SK-N-MC (cell line): Measurements from ENCODE around the gene PRDM5.

Experiments used
- DNase-seq: peaks from one replicate; pipeline ENCODE4 v3.0.0-alpha.2; 2011; ENCODE audit warnings: low read depth, low spot score
- H3K27ac ChIP-seq: fragments of 200-600 bp; sonication (generic); 2 replicates; pipeline ENCODE4 v1.5.1; 2016; ENCODE audit warnings: mixed run types
- H3K36me3 ChIP-seq: fragments of 200-600 bp; sonication (generic); 2 replicates; pipeline ENCODE4 v1.6.1; 2017; ENCODE audit warnings: antibody characterized with exemption, low read length, mixed read lengths; ENCODE audit not compliant: insufficient read depth
- H3K4me3 ChIP-seq: fragments of 200-600 bp; sonication (generic); 2 replicates; pipeline ENCODE4 v1.5.1; 2016
- H3K9ac ChIP-seq: fragments of 200-600 bp; sonication (generic); 2 replicates; pipeline ENCODE4 v1.8.0; 2017; ENCODE audit warnings: mixed run types, mixed read lengths; ENCODE audit not compliant: insufficient read length
- H3K9me3 ChIP-seq: fragments of 200-600 bp; sonication (generic); 2 replicates; pipeline ENCODE4 v1.6.1; 2017; ENCODE audit warnings: low read depth, mild to moderate bottlenecking, antibody characterized with exemption, low read length, moderate library complexity, mixed read lengths
- EZH2 ChIP-seq: fragments of 200-600 bp; sonication (generic); IDR thresholded peaks from one replicate; pipeline ENCODE4 v1.6.1; 2017; ENCODE audit warnings: antibody characterized with exemption
- FOXP2 ChIP-seq: optimal IDR thresholded peaks from 2 replicates; pipeline ENCODE3; 2011; ENCODE audit warnings: mild to moderate bottlenecking, moderate library complexity; ENCODE audit not compliant: insufficient read depth; ENCODE audit errors: extremely low read length, control extremely low read depth
- POLR2AphosphoS5 ChIP-seq: IDR thresholded peaks from 2 replicates; pipeline ENCODE4 v1.6.1; 2012; ENCODE audit warnings: mild to moderate bottlenecking, low read depth, low read length, borderline replicate concordance

Gene PRDM5

GRCh38 chr4:120919358-120919757, 3.2 kb downstream of the PRDM5 start:
- no peak for DNase-seq
- Histone ChIP-seq H3K9ac (no peak overlapping the region), H3K36me3 (no peaks in the 10 kb centered on the region), H3K9me3 (no peaks in the 10 kb centered on the region), H3K27ac (no peak overlapping the region), H3K4me3 (no peak overlapping the region)
- no peak for TF ChIP-seq POLR2AphosphoS5
- TF ChIP-seq FOXP2, result no peak
- TF ChIP-seq EZH2, result no peak

GRCh38 chr4:120918788-120919187, 3.7 kb downstream of the PRDM5 start:
- TF ChIP-seq EZH2, result no peak
- no peak for TF ChIP-seq FOXP2
- TF ChIP-seq POLR2AphosphoS5, result no peak
- H3K4me3 ChIP-seq, result no peak overlapping the region
- no peak overlapping the region for H3K27ac ChIP-seq
- no peak overlapping the region for H3K9ac ChIP-seq
- no peaks in the 10 kb centered on the region for H3K9me3 ChIP-seq
- no peaks in the 10 kb centered on the region for H3K36me3 ChIP-seq
- DNase-seq, result no peak

GRCh38 chr4:120918092-120918491, 4.4 kb downstream of the PRDM5 start:
- Histone ChIP-seq H3K36me3 (no peaks in the 10 kb centered on the region), H3K9me3 (no peaks in the 10 kb centered on the region), H3K4me3 (no peak overlapping the region), H3K9ac (no peak overlapping the region), H3K27ac (no peak overlapping the region)
- no peak for DNase-seq
- no peak for TF ChIP-seq EZH2
- no peak for TF ChIP-seq FOXP2
- TF ChIP-seq POLR2AphosphoS5, result no peak

- Histone ChIP-seq H3K4me3 (no peak overlapping the region), H3K9me3 (no peaks in the 10 kb centered on the region)
Observed at GRCh38 chr4:120916937-120917336, 5.6 kb downstream of the PRDM5 start.

GRCh38 chr4:120915336-120915735, 7.2 kb downstream of the PRDM5 start:
- H3K27ac ChIP-seq, result no peak overlapping the region
- H3K9me3 ChIP-seq, result no peaks in the 10 kb centered on the region
- H3K9ac ChIP-seq, result no peak overlapping the region
- H3K4me3 ChIP-seq, result no peak overlapping the region
- H3K36me3 ChIP-seq, result no peaks in the 10 kb centered on the region
- no peak for TF ChIP-seq POLR2AphosphoS5
- no peak for TF ChIP-seq EZH2
- TF ChIP-seq FOXP2, result no peak
- DNase-seq, result no peak

More at GRCh38 chr4:120916937-120917336, 5.6 kb downstream of the PRDM5 start:
- H3K36me3 ChIP-seq, result no peaks in the 10 kb centered on the region
- H3K27ac ChIP-seq, result no peak overlapping the region
- no peak for DNase-seq
- no peak overlapping the region for H3K9ac ChIP-seq
- no peak for TF ChIP-seq FOXP2
- no peak for TF ChIP-seq POLR2AphosphoS5
- no peak for TF ChIP-seq EZH2

GRCh38 chr4:120903419-120903818, 19.1 kb downstream of the PRDM5 start:
- H3K4me3 ChIP-seq, result no peak overlapping the region
- H3K27ac ChIP-seq, result no peak overlapping the region
- TF ChIP-seq EZH2, result no peak
- TF ChIP-seq FOXP2, result no peak
- no peak for TF ChIP-seq POLR2AphosphoS5
- no peak for DNase-seq
- no peak overlapping the region for H3K9ac ChIP-seq
- H3K36me3 ChIP-seq, result no peaks in the 10 kb centered on the region
- no peaks in the 10 kb centered on the region for H3K9me3 ChIP-seq

GRCh38 chr4:120902925-120903324, 19.6 kb downstream of the PRDM5 start:
- Histone ChIP-seq H3K4me3 (no peak overlapping the region), H3K9ac (no peak overlapping the region), H3K9me3 (no peaks in the 10 kb centered on the region), H3K27ac (no peak overlapping the region), H3K36me3 (no peaks in the 10 kb centered on the region)
- no peak for TF ChIP-seq FOXP2
- TF ChIP-seq POLR2AphosphoS5, result no peak
- no peak for TF ChIP-seq EZH2
- no peak for DNase-seq

GRCh38 chr4:120901731-120902130, 20.8 kb downstream of the PRDM5 start:
- Histone ChIP-seq H3K27ac (no peak overlapping the region), H3K9ac (no peak overlapping the region), H3K9me3 (no peaks in the 10 kb centered on the region), H3K4me3 (no peak overlapping the region), H3K36me3 (no peaks in the 10 kb centered on the region)
- no peak for DNase-seq
- TF ChIP-seq FOXP2 (no peak), EZH2 (no peak), POLR2AphosphoS5 (no peak)

GRCh38 chr4:120897981-120898719, 24.4 kb downstream of the PRDM5 start:
- TF ChIP-seq FOXP2 (no peak), EZH2 (no peak), POLR2AphosphoS5 (no peak)
- DNase-seq, result no peak
- no peaks in the 10 kb centered on the region for H3K36me3 ChIP-seq
- H3K9ac ChIP-seq, result no peak overlapping the region
- H3K4me3 ChIP-seq, result no peak overlapping the region
- no peaks in the 10 kb centered on the region for H3K9me3 ChIP-seq
- no peak overlapping the region for H3K27ac ChIP-seq
